GM19043 (cell line): Measurements from ENCODE around the gene RASSF8.

ENCODE experiments used
- ATAC-seq: cut with Tn5 transposase; IDR thresholded peaks from one replicate; pipeline ENCODE4 v1.9.1; 2021; ENCODE audit warnings: low read depth; ENCODE audit not compliant: unreplicated experiment

RASSF8 gene, protein sequence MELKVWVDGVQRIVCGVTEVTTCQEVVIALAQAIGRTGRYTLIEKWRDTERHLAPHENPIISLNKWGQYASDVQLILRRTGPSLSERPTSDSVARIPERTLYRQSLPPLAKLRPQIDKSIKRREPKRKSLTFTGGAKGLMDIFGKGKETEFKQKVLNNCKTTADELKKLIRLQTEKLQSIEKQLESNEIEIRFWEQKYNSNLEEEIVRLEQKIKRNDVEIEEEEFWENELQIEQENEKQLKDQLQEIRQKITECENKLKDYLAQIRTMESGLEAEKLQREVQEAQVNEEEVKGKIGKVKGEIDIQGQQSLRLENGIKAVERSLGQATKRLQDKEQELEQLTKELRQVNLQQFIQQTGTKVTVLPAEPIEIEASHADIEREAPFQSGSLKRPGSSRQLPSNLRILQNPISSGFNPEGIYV

DNA sequence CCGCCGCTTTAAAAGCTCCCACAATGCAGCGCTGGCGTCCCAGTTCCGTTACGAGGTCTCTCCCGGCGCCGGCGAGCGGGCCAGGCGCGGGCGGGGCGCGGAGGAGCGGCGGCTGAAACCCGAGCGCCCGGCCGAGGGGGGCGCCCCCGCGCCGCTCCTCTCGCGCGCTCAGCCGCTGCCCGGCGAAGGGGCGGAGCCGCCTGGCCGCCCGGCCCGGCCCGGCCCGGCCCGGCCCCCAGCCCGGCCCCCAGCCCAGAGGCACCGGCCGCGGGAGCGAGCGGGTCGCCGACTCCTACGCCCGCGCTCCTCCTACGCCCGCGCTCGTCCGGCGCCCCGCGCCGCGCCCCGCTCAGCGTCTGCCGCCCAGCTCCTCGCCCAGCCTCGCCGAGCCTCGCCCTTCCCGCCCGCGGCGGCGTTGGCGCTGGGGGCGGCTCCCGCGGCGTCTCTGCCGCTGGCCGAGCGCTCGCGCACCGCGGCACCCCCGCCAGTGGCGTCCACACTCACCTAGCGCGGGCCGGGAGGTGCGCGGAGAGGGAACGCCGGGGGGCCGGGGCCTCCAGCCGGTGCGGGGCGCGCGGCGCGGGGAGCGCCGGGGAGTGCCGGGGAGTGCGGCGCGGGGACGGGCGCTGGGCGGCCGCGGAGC is at the start of gene RASSF8:
TSS of gene RASSF8 (plus strand) at position 255 of the 643 bp plus-strand sequence. CDS start 96,662 bp downstream, outside the sequence.
- ATAC-seq = peak; percentile 80

DNA sequence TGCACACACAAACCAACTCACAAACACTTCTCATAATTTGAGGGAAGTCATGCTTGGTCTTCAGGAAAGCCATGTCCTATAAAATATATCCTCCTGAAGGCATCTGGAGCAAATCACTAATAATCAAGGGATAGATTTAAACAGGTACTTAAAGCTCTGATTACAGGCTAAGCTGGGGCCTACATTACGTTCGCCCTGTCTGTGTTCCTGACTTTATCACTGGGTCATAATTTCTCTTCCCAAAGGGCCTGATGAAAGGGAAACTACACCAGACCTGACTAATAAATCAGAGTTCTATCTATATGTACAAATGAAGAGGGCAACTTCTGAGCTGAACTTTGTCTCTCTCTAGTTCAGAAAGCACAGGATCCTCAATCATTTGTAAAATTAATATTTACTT is 43.9 kb upstream of the RASSF8 start:
- no peak for ATAC-seq

DNA sequence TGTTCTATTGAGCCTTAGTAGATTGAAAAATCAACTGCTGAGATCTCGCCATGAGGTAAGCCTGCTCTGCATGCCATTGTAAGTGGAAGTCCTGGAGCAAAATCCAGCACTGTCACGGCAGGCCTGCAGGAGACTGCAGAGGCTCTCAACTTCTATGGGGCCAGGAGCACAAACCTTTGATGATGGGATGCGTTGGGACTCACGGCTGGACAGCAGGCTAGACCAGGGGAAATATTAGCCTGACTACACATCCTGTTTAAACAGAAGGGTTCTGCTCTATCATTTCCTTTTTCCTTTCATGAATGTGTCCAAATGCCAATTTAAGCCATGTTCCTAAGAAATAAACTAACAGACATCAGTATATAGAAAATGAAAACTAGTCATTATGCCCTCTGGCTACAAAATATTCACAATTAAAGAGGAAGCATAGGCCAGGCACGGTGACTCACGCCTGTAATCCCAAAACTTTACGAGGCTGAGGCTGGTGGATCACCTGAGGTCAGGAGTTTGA is 33.9 kb upstream of the RASSF8 start:
- ATAC-seq = no peak

DNA sequence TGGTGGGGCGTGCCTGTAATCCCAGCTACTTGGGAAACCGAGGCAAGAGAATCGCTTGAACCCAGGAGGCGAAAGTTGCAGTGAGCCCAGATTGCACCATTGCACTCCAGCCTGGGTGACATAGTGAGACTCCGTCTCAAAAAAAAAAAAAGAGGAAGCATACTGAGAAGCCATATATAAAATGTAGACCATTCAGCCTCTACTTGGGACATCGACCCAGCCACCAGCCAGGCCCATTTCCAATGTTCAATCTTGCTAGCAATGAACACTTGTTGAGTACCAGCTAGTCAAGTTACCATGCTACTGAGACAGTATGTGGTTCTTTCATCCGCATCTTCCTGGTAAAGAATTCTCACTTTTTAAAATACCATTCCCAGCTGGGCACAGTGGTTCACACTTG is 33.4 kb upstream of the RASSF8 start:
- ATAC-seq = no peak

DNA sequence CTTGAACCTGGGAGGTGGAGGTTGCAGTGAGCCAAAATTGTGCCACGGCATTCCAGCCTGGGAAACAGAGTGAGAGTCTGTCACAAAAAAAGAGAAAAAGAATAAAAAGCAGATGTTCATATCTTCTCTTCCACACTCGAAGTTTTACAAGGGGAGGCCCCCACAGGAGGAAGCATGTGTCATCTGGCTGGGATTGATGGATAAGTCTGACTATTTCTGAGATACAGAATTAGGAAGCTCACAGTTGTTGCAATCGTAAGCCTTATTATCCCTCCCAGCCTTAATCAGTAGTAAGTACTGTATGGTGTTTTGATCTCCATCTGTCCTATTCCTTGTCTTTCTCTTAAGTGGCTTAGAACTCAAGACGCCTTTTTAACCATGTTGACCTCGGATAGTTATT is 31.9 kb upstream of the RASSF8 start:
- no peak for ATAC-seq

DNA sequence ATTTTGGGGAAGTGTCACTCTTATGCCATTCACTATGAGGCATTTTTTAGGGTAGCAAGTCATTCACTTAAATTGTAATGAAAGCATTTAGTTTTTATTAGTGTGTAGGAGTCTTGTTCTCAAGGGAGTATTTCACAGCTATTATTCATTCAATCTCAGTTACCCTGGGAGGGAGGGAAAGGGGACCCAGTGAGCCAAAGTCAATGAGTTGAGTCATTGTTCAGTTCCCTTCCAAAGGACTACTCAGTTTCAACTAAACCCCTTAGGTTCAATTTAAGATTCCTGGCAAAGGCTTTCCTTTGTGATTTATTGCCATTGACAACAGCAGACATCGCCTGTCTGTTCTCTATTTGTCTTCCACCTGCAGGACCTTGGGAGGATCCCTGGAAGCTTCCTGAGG is 29.3 kb upstream of the RASSF8 start:
- no peak for ATAC-seq

DNA sequence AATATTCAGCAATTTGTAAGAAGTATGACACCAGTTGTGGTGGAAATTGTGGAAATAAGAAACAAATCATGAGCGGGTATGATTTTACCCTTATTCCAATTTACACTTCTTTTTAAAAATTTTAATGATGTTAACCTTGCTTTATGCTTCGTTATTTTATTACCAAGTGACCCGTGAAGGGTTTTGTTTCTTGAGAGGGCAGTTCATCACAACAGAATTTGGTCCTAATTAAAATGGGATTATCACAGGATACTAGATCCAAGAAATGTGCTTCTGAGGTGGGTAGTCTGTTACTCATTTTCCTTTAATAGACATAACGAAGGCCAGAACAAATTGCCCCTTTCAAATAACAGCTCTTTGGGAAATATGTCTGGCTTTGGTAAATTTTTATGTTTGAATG is 25.5 kb upstream of the RASSF8 start:
- ATAC-seq = no peak

DNA sequence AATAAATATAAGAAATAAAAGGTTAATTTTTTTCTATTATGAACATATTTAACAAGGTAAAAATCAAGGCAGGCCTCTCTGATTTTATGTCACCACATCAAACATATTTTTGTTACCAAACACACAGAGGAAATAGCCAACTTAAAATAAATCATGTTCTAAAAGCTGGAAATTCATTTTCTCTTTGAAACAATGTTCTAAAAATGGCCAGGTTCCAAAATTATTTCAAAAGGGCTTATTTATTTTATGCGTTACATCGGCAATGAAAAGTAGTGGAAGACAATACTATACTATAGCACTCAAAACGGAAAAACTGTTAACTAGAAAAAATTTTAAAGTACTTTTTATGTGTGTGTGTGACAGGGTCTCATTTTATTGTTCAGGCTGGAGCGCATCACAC is 24.0 kb upstream of the RASSF8 start:
- ATAC-seq = no peak

DNA sequence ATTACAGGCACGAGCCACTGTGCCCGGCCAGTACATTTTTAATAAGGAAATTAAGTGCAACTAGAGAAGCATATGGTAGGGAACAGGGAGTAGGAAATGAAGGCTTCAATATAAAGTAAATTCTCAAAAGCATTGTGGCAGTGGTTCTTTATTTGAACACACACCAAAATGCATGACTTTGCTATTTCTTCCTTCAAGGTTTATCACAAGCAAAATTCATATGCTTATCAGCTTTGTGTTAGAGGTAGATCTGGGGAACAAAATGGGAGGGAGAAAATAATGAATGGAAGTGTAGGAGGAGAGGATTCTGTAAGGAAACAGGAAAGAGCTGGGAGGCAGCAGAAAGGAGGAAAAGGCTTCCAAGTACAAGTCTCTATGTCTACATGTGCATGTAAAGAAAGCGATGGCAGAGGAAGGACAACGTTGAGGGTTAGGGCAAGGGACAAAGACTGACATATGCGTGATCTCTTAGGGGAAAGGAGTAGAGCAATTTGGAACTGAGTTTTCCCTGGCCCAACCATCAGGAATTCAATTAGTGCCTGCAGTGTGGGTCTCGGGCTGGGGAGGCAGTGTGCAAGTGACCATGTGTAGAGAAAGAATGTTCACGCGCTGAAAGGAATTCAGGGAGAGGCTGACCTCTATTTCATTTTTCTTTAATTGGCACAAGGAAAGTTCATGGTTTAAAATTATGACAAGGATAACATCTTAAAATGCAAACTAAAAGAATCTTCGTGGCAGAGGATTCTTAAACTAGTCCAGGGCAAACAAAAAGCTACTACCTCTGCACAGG is 22.9 kb upstream of the RASSF8 start:
- no peak for ATAC-seq

DNA sequence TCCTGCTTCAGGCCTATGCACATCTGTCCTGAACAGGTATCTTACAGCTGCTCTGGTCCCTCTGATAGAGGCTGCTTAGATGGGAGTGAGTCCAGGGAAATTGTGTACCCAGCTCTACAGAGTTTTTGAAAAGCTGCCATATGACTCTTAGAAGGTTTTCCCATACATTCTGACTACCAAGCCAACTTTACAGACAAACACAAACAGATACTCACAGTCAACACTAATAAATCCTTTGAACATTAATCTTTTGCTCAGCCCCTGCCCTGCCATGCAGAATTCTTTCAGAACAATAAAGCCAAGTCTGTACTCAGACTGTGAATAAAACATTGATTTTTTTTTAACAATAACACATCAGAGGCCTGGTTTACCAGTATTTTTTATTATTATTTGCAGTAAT is 21.4 kb upstream of the RASSF8 start:
- ATAC-seq = no peak

DNA sequence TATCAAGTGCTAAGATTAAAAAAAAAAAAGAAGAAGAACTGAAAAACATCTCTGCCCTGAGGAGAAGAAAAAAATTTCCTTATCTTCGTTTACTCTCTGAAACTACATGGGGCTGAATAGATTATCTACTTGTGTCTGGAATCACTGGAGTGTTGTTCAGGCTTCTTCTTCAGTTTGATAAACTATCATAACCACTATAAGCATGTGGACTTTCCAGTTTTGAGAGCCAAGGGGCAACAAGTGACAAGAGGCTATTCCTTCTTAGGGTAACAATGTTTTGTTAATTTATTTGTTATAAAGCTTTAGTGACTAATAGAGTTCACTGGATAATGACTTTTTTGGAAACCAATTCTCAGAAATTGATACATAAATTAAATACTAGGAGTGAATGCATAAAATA is 19.9 kb upstream of the RASSF8 start:
- ATAC-seq = no peak

DNA sequence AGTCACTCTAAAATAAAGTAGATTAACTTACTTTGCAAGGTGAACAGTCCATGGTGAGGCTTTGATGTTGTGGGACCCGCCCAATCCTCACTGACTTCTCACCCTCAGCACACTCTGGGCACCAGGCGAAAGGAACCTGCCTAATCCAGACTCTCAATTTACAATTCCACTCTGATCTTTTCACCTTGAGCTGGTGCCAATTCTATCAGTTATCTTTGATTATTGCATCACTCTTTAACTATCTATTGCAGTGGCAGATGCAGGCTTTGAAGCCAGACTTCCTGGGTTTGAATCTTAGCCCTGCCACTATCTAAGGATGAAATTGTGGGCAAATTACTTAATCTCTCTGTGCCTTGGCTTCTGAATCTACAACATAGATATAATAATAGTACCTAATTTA is 18.9 kb upstream of the RASSF8 start:
- ATAC-seq = no peak

DNA sequence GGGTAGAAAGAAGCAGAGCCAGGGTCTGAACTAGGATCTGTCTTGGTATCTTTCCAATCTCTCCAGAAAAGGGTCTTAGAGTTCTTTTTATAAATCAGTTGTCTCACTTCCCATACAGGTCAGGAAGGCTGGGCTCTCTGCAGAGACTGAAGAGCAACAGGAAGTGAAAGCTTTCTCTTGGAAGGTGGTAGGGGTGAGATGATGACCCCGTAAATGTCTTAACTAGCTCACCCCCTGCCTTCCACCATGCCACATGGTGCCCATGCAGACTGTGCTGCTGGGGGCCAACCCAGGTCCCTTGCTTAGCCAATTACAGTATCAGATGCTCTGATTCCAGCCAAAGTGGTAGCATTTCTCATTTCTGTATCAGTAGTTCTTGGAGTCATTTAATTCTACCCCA is 17.6 kb upstream of the RASSF8 start:
- ATAC-seq = no peak

DNA sequence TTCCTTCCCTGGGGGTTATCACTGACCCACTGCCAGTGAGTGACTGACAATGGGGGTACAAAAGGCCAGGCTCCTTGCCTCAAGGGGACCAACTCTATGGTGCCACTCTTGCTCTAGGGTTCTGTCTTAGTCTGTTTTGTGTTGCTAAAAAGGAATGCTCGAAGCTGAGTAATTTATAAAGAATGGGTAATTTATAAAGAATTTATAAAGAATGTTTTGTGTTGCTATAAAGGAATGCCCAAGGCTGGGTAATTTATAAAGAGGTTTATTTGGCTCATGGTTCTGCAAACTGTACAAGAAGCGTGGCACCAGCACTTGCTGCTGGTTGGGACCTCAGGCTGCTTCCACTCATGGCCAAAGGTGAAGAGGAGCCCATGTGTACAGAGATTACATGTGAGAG is 15.8 kb upstream of the RASSF8 start:
- ATAC-seq = no peak

DNA sequence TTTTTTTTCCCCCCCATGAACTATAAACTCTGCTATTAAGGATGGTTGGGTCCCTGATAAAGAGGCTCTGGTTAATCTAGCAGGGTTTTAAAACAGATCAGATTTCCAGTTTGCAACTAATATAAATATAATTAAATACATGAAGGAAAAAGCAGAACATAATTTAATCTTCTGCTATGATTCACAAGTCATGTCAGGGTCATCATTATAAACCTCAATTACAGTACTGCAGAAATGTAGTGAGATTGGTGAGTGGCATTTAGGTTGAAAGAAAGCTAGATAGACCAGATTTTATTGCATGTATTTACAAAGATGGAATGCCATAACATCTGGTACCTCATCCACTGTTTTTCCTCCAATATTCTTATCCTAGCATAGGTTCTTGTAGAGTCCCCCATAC is 14.5 kb upstream of the RASSF8 start:
- ATAC-seq = no peak

DNA sequence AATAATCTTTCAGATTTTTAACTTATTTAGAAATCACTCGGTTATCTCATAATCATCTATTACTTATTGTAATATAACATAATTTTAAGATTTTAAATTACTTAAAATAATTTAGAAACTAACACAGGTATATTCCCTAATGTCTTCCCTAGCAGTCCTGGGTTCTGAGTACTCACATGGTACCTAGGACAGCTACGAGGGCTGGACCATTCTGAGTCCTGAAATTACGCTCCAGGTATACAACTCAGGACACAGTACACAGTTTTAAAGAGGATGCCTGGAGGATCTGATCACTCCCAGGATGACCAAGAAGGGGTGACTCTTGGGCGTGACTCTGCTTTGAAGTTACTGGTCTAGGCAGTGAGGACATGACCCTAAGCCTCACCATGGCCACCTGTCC is 9.1 kb upstream of the RASSF8 start:
- ATAC-seq = no peak

DNA sequence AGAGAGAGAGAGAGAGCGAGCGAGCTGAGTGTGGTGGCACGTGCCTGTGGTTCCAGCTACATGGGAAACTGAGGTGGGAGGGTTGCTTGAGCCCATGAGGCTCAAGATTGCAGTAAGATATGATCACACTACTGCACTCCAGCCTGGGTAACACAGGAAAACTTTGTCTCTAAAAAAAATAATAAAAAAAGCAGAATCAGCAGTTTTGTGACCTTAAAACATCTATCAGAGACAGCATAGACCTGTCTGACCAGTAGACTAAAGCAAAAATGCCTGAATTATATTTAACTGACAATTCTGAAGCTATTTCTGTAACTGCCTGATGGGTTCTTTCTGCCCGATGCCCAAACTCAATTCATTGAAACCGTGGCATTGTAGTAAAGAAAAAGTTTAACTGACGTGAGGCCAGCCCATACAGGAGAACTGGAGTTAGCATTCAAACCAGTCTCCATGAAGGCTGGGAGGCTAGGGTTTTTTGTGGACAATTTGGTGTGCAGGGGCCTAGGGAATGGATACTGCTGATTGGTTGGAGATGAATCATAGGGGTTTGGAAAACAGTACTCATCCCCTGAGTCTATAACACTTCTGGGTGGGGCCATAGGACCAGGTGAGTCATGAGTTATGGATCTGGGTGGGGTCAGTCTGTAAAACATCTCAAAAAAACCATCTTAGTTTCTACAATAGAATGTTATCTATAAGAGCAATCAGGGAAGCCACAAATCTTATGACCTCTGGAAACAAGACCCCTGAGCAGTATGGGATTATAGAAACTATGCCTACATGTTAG is 8.0 kb upstream of the RASSF8 start:
- no peak for ATAC-seq

DNA sequence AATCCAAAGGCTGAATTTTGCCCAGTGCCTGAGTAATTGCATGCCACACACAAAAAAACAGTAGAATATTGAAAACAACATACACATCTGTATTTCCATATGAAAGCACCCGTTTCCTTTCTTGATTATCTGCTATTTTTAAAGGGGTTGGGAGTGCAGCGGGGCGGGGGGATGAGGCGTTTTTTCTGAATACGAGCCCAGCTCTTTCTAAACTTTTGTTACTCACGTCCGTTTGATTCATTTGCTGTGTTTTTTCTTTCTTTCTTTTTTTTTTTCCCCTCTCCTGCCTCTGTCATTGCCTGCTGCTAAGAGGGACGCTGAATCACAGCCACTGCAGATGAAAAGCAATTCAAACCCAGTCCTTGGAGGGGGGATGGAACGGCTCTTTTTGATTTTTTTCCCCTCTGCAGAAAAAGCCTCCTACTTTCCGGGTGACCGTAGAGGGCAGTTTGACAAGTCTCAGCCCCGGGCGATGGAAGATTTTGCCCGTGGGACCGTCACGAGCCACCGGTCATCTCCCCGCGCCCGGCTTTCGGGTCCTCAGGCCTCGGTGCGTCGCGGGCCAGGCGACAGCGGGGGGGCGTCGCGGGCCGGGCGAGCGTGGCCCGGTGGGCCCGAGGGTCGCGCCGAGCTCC is 572 bp upstream of the RASSF8 start:
- ATAC-seq = peak; percentile 11

DNA sequence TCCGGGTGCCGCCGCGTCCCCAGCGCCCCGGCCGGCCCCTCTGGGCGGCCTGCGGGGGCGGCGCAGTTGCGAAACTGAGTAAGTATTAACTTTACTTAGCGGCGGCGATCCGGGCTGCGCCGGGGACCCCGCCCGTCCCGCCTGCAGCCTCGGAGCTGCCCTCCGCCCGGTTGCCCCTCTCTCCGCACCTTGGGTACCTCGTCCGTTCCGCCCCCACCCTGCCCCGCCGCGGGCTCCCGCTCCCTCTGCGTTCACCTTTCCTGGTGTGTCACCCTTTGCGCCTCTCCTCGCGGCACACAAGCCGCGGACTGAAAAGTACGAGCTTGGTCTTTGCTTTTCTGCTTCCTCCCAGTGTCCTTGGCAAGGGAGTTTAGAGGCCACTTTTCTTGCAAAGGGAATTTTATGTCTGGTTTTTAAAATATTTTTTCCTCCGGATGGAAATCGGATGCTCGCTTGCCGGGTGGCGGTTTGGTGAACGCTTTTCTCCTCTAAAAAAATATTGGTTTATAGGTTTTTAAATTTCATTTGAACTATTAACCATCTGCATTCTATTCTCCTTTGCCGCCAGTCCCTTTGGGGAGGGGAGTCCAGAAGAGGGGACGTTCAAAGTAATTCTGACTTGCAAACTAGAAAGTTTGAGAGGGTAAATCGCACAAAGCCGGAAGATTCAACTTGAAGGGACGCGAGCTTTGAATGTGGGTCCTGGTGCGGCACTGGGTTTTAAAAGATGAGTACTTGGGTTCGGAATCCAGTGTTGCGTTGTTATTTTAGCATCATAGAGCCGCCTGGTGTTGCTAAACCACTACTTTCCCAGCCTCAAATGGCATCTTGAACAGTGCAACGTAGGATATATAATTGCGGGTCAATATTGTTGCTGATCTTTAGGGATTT is 834 bp downstream of the RASSF8 start:
- no peak for ATAC-seq
